Superior temporal gyrus (tissue), 1 donor: ENCODE results near the gene SULF2.

ENCODE experiments used
- DNase-seq: peaks from one replicate; pipeline ENCODE4 v3.0.0-alpha.2; 2016; ENCODE audit errors: extremely low spot score

SULF2 gene

DNA sequence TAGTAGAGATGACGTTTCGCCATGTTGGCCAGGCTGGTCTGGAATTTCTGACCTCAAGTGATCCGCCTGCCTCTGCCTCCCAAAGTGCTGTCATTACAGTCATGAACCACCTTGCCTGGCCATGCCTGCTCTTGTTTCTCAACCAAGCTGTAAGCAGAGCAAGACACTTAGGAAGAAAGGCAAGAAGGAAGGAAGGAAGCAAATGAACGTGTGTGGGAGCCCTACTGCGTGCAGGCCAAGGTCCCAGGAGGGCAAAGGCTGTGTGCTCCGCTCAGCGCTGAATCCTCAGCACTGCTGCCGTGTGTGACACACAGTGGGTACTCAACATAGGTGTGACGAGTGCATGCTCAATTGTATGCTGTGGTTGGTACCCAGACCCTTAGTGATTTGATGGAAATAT lies 47.4 kb downstream of the SULF2 start:
- DNase-seq: no peak

DNA sequence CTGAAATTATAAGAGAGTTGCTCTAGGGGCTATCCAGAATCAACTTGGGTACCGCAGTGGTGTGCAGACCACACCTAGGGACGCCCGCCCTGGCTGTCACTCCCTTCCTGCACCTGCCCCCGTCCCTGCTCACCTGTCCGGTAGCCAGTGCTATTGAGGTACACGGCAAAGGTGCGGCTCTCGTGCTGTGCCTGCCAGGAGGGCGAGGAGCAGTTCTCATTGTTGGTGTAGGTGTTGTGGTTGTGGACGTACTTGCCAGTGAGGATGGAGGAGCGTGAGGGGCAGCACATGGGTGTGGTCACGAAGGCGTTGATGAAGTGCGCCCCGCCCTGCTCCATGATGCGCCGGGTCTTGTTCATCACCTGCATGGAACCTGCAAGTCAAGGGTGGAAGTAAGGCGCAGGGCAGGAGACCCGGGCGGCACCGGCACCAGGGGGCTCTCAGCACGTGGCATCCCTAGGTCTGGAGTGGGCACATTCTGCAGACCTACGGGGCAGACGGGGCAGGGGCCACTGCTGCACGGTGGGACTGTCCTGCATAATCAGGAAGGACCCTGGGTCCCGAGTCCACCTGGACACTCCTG lies 48.6 kb downstream of the SULF2 start:
- no peak for DNase-seq

DNA sequence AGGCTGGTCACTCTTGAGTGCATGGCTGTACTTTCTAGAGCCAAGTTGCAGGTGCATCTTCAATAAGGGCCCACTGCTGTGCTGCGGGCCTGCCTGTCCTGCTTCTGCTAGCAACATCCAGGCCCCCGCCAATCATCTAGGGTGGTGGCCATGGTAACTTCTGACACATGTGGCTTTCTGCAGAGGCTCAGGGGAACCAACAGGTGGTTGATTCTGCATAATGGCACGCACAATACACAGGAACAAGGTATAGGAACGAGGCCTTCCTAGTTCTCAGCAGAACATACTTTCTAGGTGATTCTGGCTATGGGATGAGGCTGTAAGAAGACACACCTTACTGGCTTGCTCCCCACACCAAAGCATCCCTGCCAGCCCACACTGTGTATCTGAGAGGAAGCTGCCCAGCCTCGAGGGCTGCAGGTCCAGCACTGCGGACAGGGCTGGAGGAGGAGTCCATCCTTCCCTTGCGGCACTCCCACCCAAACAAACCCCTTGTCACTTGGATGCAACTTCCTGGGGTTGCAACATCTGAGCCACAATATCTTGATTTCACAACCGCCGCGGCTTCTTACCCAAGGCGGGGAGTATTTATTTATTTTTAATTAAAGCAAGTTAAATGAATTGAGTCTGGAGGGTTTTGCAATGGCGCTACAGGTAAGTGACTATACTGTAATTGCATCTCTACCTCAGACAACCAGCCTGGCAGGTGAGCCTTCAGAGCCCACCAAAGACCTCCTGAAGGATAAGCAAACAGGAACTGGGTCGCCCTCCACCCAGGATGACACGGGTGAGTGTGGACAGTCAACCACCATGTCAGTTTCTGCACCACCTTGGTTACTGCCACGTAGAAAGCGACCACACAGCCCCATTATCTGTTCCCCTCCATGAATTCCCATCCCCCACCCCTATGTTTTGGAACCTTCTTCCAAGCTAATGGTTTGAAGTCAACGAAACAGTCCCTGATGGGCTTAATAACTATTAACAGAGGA lies 49.6 kb downstream of the SULF2 start:
- DNase-seq: no peak

- DNase-seq: no peak
Observed at GRCh38 chr20:47734870-47735269, 50.4 kb downstream of the SULF2 start.

DNA sequence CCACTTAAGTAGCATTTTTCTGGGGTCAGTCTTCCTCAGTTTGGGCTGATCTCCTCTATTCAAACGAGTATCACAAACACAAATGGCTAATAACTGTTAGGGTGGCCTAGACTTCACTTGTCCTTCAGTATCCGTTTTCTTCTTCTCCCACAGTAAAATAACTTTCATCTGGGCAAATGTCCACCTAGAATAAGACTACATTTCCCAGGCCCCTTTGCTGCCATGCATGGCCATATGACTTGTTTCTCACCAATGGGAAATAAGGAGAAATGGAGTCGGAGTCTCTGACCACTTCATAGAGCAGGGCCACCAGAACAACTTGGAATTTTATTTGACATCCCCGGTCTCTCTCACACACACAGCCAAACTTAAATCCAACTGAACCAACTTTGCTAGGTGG lies 51.4 kb downstream of the SULF2 start:
- no peak for DNase-seq

GRCh38 chr20:47730744-47731143 lies 54.5 kb downstream of the SULF2 start:
- DNase-seq: no peak

DNA sequence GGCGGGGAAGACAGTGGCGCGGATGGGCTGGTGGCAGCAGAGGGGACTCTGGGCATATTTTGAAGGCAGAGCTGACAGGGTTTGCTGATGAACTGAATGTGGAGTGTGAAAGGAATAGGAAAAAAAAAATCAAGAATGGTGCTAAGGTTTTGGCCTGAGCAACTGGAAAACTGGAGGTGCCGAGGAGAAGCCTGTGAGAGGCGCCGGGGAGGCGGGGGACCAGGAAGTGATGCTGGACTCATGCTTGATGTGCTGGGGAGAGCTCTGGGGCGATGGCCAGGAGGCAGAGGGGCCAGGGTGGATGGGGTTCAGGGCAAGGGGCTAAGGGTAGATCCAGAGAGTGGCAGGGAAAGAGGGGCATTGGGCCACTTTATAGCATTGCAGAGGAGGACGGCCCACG lies 55.8 kb downstream of the SULF2 start:
- DNase-seq: no peak

- peak; percentile 65 for DNase-seq
Observed at GRCh38 chr20:47727909-47728361, 57.3 kb downstream of the SULF2 start.

DNA sequence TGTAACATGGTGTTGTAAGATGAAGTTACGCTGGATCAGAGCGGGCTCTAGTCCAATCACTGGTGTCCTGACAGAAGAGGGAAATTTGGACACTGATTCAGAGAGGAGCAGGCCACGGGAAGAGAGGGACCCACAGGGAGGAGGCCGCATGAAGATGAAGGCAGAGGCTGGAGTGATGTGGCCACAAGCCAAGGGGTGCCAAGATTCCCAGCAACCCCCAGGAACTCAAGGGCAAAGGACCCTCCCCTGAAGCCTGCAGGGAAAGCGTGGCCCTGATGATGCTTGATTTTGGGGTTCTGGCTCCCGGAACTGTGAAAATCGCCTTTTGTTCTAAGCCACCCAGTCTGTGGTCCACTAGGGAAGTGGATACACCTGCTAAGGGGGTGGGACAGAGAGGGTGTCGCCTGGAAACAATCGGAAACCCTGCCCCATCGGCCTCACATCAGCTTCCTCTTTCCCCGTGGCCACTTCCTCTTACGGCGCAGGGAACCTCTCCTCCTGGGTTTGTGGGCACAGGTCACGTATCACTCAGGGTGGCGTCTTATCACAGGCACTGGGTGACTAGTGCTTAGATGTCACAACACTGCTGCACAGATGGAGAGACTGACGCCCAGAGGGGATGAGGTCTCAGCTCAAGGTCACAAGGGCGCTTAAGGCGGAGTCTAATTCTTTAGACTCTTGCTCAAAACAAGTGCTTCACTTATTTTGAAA lies 58.0 kb downstream of the SULF2 start:
- DNase-seq: peak; percentile 24

DNA sequence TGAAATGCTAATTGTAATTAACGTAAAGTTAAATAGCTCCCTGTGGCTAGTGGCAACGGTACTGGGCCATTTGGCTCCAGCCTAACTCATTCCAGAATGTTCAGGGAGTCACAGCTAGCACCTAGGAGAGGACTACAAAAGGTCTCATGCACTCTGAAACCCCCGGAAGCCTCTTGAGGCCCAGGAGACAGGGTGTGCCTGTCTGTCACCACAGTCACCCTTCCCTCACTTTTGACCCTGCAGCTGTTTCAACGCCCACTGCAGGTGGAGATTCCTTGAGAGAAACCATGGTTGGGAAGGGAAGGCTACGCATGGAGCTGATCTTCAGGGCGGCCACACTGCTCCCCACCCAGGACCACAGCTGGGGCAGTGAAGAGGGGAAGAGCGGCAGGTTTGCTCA lies 58.6 kb downstream of the SULF2 start:
- DNase-seq: no peak

DNA sequence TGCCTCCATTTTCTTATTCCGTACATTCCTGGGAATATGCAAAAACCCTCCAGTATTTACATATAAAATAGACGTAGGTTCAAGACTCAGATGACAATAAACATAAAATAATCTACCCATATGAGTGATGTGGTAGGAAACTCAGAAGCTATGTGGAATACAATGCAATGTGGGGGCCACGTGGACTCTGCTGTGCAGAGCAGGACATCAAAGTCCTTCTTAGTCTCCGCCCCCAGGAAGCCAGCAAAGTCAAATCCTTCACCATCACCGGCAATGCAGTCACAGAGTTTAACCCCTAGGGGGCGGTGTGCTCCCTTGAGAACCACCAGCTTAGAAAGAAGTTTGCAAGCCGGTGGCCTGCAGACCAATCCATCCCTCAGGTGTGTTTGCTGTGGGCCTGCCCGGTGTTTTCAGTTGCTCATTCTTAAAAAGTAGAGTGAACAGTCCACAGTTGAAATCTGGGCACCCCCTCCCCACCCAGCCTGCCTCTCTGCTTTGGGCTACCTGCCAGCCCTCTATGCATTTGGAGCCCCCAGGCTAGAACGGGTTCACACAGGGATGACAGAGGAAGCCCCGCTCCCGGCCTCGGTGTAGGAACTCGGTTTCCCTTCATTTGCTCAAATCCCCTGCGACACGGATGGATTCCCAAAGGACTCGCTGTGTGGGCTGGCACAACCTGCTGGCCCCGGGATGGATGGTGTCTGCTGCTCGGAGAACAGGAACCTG lies 59.9 kb downstream of the SULF2 start:
- peak; percentile 89 for DNase-seq

GRCh38 chr20:47724910-47725247 lies 60.4 kb downstream of the SULF2 start:
- no peak for DNase-seq

DNA sequence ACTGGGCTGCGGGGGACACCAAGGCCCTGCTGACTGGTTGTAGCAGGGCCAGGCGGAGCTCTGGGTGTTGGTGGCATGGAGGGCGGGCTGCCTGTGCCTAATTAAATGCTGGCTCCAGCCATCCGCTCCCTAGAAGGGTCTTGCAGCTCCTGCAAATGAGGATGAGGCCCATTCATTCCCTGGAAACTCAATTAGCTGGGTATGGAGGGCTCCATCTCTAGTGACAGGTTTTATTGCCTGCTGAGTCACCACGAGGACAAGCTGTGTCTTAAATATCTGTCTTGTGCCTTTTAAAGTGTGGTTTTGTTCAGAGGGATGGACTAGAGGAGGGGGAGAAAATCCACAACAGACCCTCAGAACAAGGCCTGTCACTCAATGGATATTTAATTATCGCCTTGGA lies 60.9 kb downstream of the SULF2 start:
- DNase-seq: no peak

GRCh38 chr20:47723322-47723721 lies 62.0 kb downstream of the SULF2 start:
- DNase-seq: no peak

- no peak for DNase-seq
Observed at GRCh38 chr20:47720636-47721427, 64.4 kb downstream of the SULF2 start.

GRCh38 chr20:47719625-47720024 lies 65.7 kb downstream of the SULF2 start:
- DNase-seq: no peak

GRCh38 chr20:47719211-47719610 lies 66.1 kb downstream of the SULF2 start:
- DNase-seq: no peak

- DNase-seq: no peak
Observed at GRCh38 chr20:47718398-47718797, 66.9 kb downstream of the SULF2 start.

DNA sequence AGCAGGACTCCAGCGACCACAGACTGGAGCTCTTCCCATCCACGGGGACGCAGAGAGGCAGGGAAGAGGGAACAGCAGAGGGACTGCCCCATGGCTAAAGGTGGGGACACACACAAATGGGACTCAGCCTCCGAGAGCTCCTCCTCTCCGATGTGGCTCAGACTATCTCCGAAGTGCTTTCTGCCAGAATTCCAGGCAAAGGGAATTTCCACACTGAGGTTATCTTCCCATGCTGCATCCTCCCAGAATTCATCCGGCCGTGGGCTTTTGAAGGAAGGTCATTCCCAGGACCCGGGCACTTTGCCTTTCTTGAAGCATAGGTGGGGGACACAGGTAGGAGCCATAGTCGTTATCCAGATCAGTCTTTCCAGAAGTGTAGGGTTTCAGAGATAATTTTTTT lies 67.9 kb downstream of the SULF2 start:
- DNase-seq: no peak

DNA sequence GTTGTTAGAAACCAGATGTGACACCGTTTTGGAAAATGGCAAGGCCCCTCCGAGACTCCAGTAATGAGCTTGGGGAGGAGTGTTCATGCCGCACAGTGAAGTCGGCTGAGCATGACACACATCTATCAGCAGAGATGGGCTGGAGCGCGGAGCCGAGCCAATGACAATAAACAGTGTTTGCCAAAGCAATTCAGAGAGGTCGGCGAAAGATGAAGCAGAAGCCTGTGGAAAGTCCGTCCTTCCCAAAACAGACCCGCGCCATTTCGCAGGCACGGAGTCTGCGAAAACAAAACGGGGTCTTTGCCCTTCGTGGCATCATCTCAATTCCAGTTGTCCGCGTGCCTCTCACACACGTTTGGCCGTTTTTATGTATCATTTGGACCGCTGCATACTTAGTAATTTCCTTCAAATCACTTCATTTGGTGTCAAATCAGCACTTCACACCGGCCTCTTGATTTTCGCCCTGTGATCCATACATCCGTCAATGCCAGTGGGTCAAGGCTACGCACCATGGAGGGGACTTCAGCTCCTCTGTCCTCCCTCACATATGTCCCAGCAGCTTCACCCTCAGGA lies 71.3 kb downstream of the SULF2 start:
- no peak for DNase-seq

GRCh38 chr20:47713163-47713562 lies 72.1 kb downstream of the SULF2 start:
- no peak for DNase-seq
